Measurements from ENCODE around the gene CARS1.

CARS1 gene

DNA sequence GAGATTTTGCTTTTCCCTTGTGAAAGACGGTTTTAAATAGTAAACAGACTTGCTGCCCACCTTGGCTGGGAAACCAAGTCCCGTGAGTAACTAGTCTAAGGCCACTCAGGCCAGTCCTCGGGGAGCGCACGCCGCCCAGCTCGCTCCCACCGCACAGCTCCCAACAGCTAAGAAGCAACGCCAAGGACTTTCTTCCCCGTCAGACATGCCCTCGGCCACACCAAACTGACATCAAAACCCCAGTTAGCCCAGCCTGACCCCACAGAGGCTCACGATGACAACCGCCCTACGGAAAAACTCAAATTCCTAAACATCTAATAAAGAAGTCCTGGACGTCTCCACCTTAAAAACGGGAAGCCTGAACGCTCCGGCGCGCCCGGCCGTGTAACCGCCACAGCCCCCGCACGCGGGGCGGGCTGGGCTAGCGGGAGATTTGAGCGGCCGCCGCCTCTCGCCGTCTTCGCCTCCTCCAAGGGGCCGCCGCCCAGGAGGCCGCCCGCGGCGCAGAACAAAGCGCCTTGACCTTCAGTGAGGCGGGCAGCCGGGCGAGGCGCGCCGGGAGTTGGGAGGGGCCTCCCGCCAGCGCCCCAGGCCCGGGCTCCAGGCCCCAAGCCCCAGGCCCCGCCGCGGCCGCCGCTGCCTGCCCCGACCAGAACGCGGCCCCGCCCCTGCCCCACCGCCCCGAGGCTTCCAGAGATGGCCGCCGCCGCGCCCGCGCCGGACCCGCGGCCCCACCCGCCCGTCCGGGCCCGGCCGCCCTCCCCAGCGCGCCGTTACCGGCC lies 65.6 kb downstream of the CARS1 start:
- no peak for DNase-seq (ENCODE audit: low spot score)

- DNase-seq (ENCODE audit: low spot score) = peak; percentile 51
Observed at GRCh38 chr11:2990617-2991451, 66.4 kb downstream of the CARS1 start.

- DNase-seq (ENCODE audit: low spot score) = peak; percentile 17
Observed at GRCh38 chr11:2989551-2989950, 67.7 kb downstream of the CARS1 start.

GRCh38 chr11:2989006-2989405 lies 68.2 kb downstream of the CARS1 start:
- DNase-seq (ENCODE audit: low spot score) = no peak

- DNase-seq (ENCODE audit: low spot score) = peak; percentile 74
Observed at GRCh38 chr11:2987881-2988861, 69.1 kb downstream of the CARS1 start.

- no peak for DNase-seq (ENCODE audit: low spot score)
Observed at GRCh38 chr11:2983908-2984307, 73.3 kb downstream of the CARS1 start.

- DNase-seq (ENCODE audit: low spot score) = no peak
Observed at GRCh38 chr11:2982214-2982613, 75.0 kb downstream of the CARS1 start.

- no peak for DNase-seq (ENCODE audit: low spot score)
Observed at GRCh38 chr11:2981130-2981529, 76.1 kb downstream of the CARS1 start.

- DNase-seq (ENCODE audit: low spot score) = no peak
Observed at GRCh38 chr11:2980168-2980840, 76.9 kb downstream of the CARS1 start.

GRCh38 chr11:2977113-2977512 lies 80.1 kb downstream of the CARS1 start:
- DNase-seq (ENCODE audit: low spot score) = no peak

GRCh38 chr11:2976294-2977063 lies 80.7 kb downstream of the CARS1 start:
- no peak for DNase-seq (ENCODE audit: low spot score)

GRCh38 chr11:2975594-2975993 lies 81.6 kb downstream of the CARS1 start:
- peak; percentile 58 for DNase-seq (ENCODE audit: low spot score)

DNA sequence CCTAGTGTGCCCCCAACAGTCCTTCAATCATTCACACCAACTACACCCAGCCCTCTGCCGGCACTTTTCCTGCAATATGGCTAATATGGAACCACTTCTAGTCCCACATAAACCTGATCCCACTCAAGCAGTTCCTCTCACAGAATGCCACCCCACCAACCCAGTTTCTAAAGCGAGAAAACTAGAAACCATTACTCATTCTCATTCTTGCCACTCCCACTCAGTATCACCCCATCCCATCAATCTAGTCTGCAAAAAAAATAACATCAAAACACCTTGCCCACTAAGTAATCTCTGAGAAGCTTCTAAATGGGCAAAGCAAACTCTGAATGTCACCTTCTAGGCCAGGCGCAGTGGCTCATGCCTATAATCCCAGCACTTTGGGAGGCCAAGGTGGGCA lies 83.0 kb downstream of the CARS1 start:
- no peak for DNase-seq (ENCODE audit: low spot score)

- no peak for DNase-seq (ENCODE audit: low spot score)
Observed at GRCh38 chr11:2968341-2968900, 88.8 kb downstream of the CARS1 start.

DNA sequence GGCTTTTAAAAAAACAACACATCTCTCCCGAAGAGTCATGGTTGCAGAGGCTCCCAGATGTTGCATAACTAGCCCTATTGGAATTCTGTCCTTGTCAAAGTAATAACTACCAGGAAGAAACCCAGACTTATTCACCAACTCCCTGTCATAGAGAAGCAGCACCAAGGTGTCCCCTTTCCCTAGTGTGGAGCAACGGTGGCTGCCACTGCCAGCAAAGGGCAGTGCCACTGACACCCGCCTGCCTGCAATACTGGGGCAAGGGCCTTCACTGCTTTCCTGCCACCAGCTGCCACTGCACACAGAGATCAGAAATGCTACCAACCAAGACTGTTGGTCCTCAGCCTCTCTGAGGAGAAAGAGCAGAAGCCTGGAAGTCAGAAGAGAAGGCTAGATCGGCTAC lies 92.4 kb downstream of the CARS1 start:
- no peak for DNase-seq (ENCODE audit: low spot score)

GRCh38 chr11:2963761-2964160 lies 93.5 kb downstream of the CARS1 start:
- DNase-seq (ENCODE audit: low spot score) = no peak

- no peak for DNase-seq (ENCODE audit: low spot score)
Observed at GRCh38 chr11:2963112-2963754, 94.0 kb downstream of the CARS1 start.

DNA sequence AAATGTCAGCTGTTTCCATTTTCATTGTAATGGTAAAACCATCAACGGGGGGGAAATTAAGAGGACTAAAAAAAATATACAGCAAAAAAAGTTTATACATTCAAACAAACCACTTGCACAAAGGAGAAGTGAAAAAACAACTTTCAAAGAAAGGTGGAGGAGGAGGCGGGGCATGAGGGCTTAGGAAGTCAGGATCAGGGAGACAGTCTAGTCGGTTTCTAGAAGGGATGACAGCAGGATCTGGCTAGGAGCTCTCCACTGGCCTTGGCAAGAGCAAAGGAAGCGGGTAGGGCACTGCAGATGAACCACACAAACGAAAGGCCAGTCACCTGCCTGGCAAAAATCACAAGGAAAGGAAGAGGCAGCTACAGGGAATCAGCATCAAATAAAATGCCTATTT lies 96.1 kb downstream of the CARS1 start:
- no peak for DNase-seq (ENCODE audit: low spot score)

DNA sequence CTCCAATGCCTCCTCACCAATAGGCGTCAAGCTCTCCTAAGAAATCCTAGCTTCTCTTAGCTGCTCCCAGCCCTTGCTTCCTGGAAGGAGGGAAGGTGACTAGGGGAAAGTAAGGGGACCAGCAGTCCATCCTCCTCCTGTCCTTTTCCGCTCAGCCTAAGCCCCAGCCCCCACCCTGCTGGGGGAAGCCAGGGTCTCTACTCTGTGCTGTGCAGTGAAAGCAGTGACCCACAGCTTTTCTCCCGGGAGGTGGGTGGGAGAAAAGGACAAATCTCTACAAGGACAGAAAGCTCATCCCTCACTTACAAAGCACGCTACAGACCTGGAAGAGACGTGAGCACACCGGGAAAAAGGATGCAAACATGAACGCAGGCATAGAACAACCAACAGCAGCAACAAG lies 97.1 kb downstream of the CARS1 start:
- DNase-seq (ENCODE audit: low spot score) = no peak

GRCh38 chr11:2958251-2958650 lies 99.0 kb downstream of the CARS1 start:
- no peak for DNase-seq (ENCODE audit: low spot score)
